AG04449 (cell line): ENCODE results near the gene USP12.

Source experiments
- CTCF ChIA-PET: fragments of 350-600 bp; formaldehyde crosslinking; extraction: SDS; loops from one replicate; lab custom pipeline; 2021; ENCODE audit warnings: antibody characterized with exemption; lab: Yijun Ruan, JAX
- POLR2A ChIA-PET: fragments of 400-600, 350-600 bp; formaldehyde crosslinking; extraction: SDS; loops from one replicate; lab custom pipeline; 2020; ENCODE audit warnings: antibody characterized with exemption, inconsistent platforms; lab: Yijun Ruan, JAX
- DNase-seq: peaks from one replicate; pipeline ENCODE4 v3.0.0-alpha.2; 2010; ENCODE audit warnings: low read depth, low spot score
- H3K4me3 ChIP-seq: 2 replicates; pipeline ENCODE4 v1.5.1; 2011; ENCODE audit warnings: low read depth, mild to moderate bottlenecking, control low read depth, low read length
- TF ChIP-seq, protein P1 (sequence below): IDR thresholded peaks from one replicate; pipeline ENCODE4 v1.5.1; 2011; ENCODE audit warnings: mild to moderate bottlenecking, moderate library complexity, low read length, control low read depth, inconsistent platforms; ENCODE audit not compliant: insufficient read depth; ENCODE audit errors: missing control alignments

Gene USP12

DNA sequence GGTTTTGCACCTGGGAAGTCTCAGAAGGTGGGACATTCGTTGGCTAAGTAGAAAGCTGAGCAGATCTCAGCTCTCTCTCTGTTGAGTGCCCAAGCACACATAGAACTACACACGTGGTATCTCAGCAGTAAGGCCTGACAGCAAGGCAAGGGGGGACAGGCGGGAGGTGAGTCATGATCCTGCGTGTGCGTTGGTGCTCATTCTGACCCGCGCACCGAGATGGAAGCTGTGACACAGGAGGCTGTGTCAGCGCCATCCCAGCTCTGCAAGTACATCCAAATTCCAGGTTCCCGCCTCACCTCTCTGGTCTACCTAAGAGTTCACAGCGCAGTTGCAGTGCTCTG is 135.7 kb downstream of the USP12 start:
- no peak for DNase-seq
- TF ChIP-seq, protein P1, sequence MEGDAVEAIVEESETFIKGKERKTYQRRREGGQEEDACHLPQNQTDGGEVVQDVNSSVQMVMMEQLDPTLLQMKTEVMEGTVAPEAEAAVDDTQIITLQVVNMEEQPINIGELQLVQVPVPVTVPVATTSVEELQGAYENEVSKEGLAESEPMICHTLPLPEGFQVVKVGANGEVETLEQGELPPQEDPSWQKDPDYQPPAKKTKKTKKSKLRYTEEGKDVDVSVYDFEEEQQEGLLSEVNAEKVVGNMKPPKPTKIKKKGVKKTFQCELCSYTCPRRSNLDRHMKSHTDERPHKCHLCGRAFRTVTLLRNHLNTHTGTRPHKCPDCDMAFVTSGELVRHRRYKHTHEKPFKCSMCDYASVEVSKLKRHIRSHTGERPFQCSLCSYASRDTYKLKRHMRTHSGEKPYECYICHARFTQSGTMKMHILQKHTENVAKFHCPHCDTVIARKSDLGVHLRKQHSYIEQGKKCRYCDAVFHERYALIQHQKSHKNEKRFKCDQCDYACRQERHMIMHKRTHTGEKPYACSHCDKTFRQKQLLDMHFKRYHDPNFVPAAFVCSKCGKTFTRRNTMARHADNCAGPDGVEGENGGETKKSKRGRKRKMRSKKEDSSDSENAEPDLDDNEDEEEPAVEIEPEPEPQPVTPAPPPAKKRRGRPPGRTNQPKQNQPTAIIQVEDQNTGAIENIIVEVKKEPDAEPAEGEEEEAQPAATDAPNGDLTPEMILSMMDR: no peak

DNA sequence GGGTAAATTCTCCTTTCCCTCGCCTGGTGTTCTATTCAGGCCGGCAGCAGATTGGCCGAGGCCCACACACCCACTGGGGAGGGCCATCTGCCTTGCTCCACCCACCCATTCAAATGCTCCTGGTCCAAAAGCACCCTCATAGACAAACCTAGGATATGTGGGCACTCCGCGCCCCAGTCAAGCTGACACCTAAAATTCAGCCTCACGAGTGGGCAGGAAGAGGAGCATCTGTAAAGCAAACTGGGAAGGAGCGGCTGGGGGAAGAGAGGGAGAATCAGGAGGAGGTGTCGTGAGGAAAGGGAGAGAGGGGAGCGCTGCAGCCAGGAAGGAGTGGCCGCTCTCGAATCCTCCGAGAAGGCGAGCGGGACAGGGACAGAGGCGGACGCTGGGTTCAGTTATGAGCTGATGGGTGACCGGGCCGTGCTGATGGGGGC is 136.9 kb downstream of the USP12 start:
- H3K4me3 ChIP-seq: peak overlapping the region; percentile 13
- ChIA-PET CTCF (interaction anchor here (0.7 to 1.5 kb wide), 2 partner anchors 11 to 50 kb away, joined by 3 read pairs; no protein-coding TSS in a partner anchor), POLR2A (interaction anchor here (1.1 kb wide), 1 partner anchor 10 kb away, joined by 3 read pairs; no protein-coding TSS in a partner anchor)
- TF ChIP-seq, protein P1: no peak
- DNase-seq: no peak

More for the DNA sequence above, 135.7 kb downstream of the USP12 start:
- ChIA-PET CTCF (interaction anchor here (1.7 kb wide), 1 partner anchor 9 kb away, joined by 5 read pairs; no protein-coding TSS in a partner anchor), POLR2A (interaction anchor here (1.0 to 1.1 kb wide), 2 partner anchors 11 to 18 kb away, joined by 3 read pairs; no protein-coding TSS in a partner anchor)
- no peak overlapping the region for H3K4me3 ChIP-seq

DNA sequence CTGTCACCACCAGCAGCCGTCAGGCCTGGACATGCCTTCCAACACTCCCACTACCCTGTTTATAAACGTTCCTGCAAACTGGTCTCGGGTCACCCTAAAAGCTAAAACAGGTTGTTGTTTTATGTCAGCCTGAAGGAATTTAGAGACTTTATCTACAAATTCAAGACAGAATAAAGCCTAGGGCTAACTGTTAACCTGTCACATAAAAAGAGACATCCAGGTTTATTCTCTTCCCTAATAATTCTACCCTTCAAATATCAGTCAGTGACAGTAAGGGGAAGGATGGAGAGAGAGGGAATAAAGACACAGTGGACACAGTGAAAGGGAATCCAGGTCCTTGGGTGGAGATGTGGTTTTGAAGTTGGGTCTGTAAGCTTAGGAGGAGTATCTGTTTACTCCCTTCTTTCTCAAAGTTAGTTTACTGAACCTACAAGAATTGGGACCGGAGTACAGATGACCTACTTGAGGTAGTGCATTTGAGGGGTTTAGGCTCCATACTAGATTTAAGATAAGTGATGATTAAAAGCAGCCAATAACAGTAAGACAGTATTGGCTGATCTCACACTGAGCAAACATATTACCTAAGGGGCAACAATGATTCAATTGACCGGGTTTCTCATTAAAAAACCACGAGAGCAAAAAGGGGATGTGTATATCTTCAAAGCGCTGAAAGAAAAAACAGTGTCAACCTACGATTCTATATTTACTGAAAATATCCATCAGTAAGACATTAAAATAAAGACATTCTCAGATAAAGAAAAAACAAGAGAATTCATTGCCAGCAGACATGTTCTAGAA is 142.7 kb downstream of the USP12 start:
- ChIA-PET POLR2A (no interaction called here), CTCF (interaction anchor here (1.5 kb wide), 1 partner anchor 43 kb away, joined by 3 read pairs; no protein-coding TSS in a partner anchor)
- TF ChIP-seq, protein P1: no peak

DNA sequence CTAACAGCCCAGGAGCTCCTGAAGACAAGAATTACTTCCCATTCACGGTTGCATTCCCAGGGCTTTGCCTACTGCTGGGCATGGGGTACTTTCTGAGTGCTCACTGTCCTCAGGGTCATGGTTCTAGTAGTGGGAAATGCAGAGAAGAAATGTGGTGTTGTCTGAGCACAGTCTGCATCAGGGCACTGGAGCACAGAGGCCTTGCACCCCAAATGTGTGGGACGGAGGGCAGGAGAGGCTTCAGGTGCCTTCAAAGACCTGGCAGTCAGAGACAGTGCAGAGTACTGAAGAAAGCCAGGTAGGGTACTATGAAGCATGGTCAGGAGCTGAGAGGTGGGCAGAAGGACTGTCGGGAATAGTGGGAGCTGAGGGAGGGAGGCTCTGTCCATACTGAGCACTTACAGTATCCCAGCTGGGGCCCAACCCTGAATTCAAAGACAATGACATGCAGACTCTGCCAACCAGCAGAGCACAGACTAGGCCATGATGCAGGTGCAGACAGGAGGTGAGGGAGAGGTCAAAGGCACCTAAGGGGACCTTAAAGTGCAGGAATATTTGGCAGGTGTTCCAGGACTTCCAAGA is 144.4 kb downstream of the USP12 start:
- TF ChIP-seq, protein P1: no peak
- H3K4me3 ChIP-seq: no peak overlapping the region
- ChIA-PET POLR2A (no interaction called here), CTCF (interaction anchor here (1.9 kb wide), 1 partner anchor 9 kb away, joined by 5 read pairs; no protein-coding TSS in a partner anchor)
- no peak for DNase-seq

More for the DNA sequence above, 142.7 kb downstream of the USP12 start:
- H3K4me3 ChIP-seq: no peak overlapping the region
- DNase-seq: no peak

DNA sequence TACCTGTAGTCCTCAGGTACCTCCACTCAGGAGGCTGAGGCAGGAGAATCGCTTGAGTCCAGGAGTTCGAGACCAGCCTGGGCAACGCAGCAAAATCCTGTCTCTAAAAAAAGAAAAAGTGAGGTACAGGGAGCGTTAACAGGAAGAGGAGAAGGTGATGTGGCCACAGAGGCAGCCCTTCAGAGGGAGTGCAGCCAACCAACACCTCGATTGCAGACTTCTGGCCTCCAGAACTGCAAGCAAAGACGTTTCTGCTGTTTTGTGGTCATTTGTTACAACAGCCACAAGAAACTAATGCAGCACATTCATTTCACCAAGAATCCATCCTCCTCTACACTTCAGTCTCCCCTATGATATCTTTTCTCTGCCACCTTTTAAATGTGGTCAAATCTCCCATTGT is 145.2 kb downstream of the USP12 start:
- TF ChIP-seq, protein P1: no peak
- CTCF ChIA-PET: interaction anchor here (1.9 kb wide), 1 partner anchor 10 kb away, joined by 5 read pairs; no protein-coding TSS in a partner anchor
- DNase-seq: no peak
- POLR2A ChIA-PET: no interaction called here
- H3K4me3 ChIP-seq: no peak overlapping the region
